AG09309 (cell line): ENCODE results near the gene ELN.

ENCODE experiments used
- DNase-seq: peaks from one replicate; pipeline ENCODE4 v3.0.0-alpha.2; 2010; ENCODE audit warnings: low read depth
- H3K4me3 ChIP-seq: 2 replicates; pipeline ENCODE4 v1.5.1; 2011; ENCODE audit warnings: mild to moderate bottlenecking, low read depth, low read length, moderate library complexity; ENCODE audit not compliant: control insufficient read depth
- CTCF ChIP-seq: IDR thresholded peaks from 2 replicates; pipeline ENCODE4 v1.5.1; 2011; ENCODE audit warnings: mild to moderate bottlenecking, low read depth, low read length, inconsistent platforms; ENCODE audit not compliant: insufficient read depth, control insufficient read depth; ENCODE audit errors: missing control alignments

Gene ELN

GRCh38 chr7:74074770-74075169 is 46.8 kb downstream of the ELN start:
- TF ChIP-seq CTCF: no peak
- no peak for DNase-seq
- H3K4me3 ChIP-seq: no peak overlapping the region

- DNase-seq: no peak
- no peak overlapping the region for H3K4me3 ChIP-seq
- no peak for TF ChIP-seq CTCF
Observed at GRCh38 chr7:74078461-74078860, 50.5 kb downstream of the ELN start.

GRCh38 chr7:74082770-74083116 is 54.8 kb downstream of the ELN start:
- DNase-seq: no peak
- no peak overlapping the region for H3K4me3 ChIP-seq
- no peak for TF ChIP-seq CTCF

- H3K4me3 ChIP-seq: peak within 1 kb of the TSS; percentile 73
- no peak for TF ChIP-seq CTCF
- DNase-seq: no peak
Observed at GRCh38 chr7:74083117-74083876, 55.3 kb downstream of the ELN start, which contains the start of gene LIMK1. Gene LIMK1, plus strand, starts transcription at chr7:74083804. Its CDS starts 187 bp downstream, at chr7:74083991.

GRCh38 chr7:74083928-74084721 is 56.2 kb downstream of the ELN start:
- DNase-seq: no peak
- TF ChIP-seq CTCF: no peak
- H3K4me3 ChIP-seq: peak overlapping the region; percentile 73

GRCh38 chr7:74084722-74085578 is 57.0 kb downstream of the ELN start:
- H3K4me3 ChIP-seq: peak overlapping the region; percentile 73
- no peak for DNase-seq
- TF ChIP-seq CTCF: no peak
